Measurements from ENCODE around the gene PCDHB13.
"Not testable (repeated sequence)": the region's sequence is repeated elsewhere in the genome, so short reads cannot be mapped to it uniquely, and the experiment has no call there.

PCDHB13 gene

DNA sequence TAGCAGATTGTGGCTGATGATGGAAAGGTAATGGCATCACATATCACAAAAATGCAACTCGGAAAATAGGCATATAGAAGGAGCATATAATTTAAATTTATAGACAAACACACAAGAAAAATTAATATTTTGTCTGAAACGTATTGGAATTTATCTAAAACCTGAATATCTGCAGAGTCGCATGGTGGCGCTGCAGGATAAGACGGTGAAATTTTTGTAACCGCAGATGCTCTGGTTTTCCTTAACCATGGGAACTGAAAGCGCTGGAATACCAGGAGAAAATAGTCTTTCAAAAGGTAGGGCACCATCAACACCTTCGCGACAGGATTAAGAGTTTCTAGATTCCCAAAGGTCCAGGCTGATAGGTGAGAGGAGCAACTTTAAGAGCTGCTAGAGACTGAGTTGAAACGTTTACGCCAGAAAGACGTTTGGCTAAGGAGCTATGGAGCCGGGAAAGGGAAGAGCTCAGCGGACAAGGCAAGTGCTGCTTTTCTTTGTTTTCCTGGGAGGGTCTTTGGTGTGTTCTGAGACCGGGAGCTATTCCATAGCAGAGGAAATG lies 20.5 kb downstream of the PCDHB13 start:
- TF ChIP-seq, protein P1, sequence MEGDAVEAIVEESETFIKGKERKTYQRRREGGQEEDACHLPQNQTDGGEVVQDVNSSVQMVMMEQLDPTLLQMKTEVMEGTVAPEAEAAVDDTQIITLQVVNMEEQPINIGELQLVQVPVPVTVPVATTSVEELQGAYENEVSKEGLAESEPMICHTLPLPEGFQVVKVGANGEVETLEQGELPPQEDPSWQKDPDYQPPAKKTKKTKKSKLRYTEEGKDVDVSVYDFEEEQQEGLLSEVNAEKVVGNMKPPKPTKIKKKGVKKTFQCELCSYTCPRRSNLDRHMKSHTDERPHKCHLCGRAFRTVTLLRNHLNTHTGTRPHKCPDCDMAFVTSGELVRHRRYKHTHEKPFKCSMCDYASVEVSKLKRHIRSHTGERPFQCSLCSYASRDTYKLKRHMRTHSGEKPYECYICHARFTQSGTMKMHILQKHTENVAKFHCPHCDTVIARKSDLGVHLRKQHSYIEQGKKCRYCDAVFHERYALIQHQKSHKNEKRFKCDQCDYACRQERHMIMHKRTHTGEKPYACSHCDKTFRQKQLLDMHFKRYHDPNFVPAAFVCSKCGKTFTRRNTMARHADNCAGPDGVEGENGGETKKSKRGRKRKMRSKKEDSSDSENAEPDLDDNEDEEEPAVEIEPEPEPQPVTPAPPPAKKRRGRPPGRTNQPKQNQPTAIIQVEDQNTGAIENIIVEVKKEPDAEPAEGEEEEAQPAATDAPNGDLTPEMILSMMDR (IDR thresholded peaks at IDR 0.05; ENCODE audit: control insufficient read depth, extremely low read depth, insufficient read depth): peak; percentile 42
- peak overlapping the region; percentile 39 for H3K4me3 ChIP-seq (ENCODE audit: low read depth, low read length)
- no peak for DNase-seq (ENCODE audit: low read depth)

DNA sequence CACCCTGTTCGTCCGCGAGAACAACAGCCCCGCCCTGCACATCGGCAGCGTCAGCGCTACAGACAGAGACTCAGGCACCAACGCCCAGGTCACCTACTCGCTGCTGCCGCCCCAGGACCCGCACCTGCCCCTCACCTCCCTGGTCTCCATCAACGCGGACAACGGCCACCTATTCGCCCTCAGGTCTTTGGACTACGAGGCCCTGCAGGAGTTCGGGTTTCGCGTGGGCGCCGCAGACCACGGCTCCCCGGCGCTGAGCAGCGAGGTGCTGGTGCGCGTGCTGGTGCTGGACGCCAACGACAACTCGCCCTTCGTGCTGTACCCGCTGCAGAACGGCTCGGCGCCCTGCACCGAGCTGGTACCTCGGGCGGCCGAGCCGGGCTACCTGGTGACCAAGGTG lies 22.2 kb downstream of the PCDHB13 start:
- DNase-seq (ENCODE audit: low read depth); H3K4me3 ChIP-seq (ENCODE audit: low read depth, low read length): not testable (repeated sequence)

DNA sequence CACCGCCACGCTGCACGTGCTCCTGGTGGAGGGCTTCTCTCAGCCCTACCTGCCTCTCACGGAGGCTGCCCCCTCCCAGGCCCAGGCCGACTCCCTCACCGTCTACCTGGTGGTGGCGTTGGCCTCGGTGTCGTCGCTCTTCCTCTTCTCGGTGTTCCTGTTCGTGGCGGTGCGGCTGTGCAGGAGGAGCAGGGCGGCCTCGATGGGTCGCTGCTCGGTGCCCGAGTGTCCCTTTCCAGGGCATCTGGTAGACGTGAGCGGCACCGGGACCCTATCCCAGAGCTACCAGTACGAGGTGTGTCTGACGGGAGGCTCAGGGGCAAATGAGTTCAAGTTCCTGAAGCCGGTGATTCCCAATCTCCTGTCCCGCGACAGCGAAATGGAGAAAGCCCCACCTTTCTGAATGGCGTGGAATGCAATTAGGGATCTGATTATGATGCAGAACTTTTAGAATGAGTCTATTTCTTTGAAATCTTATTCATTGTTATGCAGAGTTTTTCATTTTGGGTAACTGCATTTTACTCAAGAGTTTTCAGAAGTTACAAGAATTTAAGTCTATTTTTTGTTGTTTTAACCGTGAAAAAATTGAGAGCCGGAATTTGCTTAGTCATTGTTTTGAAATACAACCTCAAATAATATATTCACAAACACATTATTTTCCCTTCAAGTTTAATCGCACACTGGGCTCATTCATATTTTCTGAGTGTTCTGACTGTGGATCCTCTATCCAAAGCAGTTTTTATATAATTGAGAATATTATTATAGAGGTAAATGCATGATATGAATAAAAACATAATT lies 23.0 kb downstream of the PCDHB13 start:
- H3K4me3 ChIP-seq (ENCODE audit: low read depth, low read length): no peak overlapping the region
- no peak for DNase-seq (ENCODE audit: low read depth)
- TF ChIP-seq, protein P1 (IDR thresholded peaks at IDR 0.05; ENCODE audit: control insufficient read depth, extremely low read depth, insufficient read depth): no peak

DNA sequence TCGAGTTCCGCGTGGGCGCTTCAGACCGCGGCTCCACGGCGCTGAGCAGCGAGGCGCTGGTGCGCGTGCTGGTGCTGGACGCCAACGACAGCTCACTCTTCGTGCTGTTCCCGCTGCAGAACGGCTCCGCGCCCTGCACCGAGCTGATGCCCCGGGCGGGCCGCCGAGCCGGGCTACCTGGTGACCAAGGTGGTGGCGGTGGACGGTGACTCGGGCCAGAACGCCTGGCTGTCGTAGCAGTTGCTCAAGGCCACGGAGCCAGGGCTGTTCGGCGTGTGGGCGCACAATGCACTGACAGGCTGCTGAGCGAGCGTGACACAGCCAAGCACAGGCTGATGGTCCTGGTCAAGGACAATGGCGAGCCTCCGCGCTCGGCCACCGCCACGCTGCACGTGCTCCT lies 27.8 kb downstream of the PCDHB13 start:
- H3K4me3 ChIP-seq (ENCODE audit: low read depth, low read length): no peak overlapping the region
- TF ChIP-seq, protein P1 (IDR thresholded peaks at IDR 0.05; ENCODE audit: control insufficient read depth, extremely low read depth, insufficient read depth): no peak
- no peak for DNase-seq (ENCODE audit: low read depth)

DNA sequence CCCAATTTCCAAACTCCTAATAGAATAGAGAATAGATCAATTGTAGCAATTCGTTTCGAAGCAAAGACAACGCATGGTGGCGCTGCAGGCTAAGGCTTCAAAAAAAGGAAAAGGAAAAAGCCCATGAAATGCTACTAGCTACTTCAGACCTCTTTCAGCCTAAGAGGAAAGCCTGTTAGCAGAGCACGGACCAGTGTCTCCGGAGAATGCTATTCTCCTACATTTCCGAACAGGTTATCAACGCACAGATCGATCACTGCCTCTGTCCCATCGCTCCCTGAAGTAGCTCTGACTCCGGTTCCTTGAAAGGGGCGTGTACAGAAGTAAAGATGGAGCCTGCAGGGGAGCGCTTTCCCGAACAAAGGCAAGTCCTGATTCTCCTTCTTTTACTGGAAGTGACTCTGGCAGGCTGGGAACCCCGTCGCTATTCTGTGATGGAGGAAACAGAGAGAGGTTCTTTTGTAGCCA lies 31.6 kb downstream of the PCDHB13 start, which contains the start of gene PCDHB15:
TSS of gene PCDHB15 (plus strand) at position 146 of the 468 bp plus-strand sequence. CDS start at position 330, 184 bp downstream.
- H3K4me3 ChIP-seq (ENCODE audit: low read depth, low read length): peak within 1 kb of the TSS; percentile 47
- DNase-seq (ENCODE audit: low read depth): no peak
- TF ChIP-seq, protein P1 (IDR thresholded peaks at IDR 0.05; ENCODE audit: control insufficient read depth, extremely low read depth, insufficient read depth): peak; percentile 29; the same call in 1 of the 2 replicates

DNA sequence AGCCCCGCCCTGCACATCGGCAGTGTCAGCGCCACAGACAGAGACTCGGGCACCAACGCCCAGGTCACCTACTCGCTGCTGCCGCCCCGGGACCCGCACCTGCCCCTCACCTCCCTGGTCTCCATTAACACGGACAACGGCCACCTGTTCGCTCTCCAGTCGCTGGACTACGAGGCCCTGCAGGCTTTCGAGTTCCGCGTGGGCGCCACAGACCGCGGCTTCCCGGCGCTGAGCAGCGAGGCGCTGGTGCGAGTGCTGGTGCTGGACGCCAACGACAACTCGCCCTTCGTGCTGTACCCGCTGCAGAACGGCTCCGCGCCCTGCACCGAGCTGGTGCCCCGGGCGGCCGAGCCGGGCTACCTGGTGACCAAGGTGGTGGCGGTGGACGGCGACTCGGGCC lies 33.3 kb downstream of the PCDHB13 start:
- not testable (repeated sequence) for H3K4me3 ChIP-seq (ENCODE audit: low read depth, low read length); DNase-seq (ENCODE audit: low read depth)

DNA sequence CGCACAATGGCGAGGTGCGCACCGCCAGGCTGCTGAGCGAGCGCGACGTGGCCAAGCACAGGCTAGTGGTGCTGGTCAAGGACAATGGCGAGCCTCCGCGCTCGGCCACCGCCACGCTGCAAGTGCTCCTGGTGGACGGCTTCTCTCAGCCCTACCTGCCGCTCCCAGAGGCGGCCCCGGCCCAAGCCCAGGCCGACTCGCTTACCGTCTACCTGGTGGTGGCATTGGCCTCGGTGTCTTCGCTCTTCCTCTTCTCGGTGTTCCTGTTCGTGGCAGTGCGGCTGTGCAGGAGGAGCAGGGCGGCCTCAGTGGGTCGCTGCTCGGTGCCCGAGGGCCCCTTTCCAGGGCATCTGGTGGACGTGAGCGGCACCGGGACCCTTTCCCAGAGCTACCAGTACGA lies 33.7 kb downstream of the PCDHB13 start:
- not testable (repeated sequence) for H3K4me3 ChIP-seq (ENCODE audit: low read depth, low read length); DNase-seq (ENCODE audit: low read depth)

DNA sequence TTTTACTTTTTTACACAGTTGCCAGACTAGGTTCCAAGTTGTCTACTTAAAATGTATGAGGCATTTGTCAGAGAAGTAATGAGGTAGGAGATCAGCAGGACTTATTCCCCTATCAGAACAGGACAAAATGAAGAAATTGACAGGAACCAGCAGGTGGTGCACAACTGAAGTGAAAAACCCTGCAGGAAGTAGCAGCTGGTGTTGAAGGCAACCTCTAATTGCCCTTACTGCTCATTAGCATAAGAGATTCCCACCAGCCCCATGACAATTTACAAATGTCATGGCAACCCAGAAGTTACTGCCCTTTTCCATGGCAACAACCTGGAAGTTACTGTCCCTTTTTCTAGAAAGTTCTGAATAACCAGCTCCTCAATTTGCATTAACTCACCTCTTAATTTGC lies 36.9 kb downstream of the PCDHB13 start:
- TF ChIP-seq, protein P1 (IDR thresholded peaks at IDR 0.05; ENCODE audit: control insufficient read depth, extremely low read depth, insufficient read depth): no peak
- no peak for DNase-seq (ENCODE audit: low read depth)
- H3K4me3 ChIP-seq (ENCODE audit: low read depth, low read length): no peak overlapping the region
